Nephron progenitor cell (in vitro differentiated cells): ENCODE results near the gene AHCTF1.
"Not testable (repeated sequence)": the region's sequence is repeated elsewhere in the genome, so short reads cannot be mapped to it uniquely, and the experiment has no call there.

Experiments used
- DNase-seq: peaks from one replicate; pipeline ENCODE4 v3.0.0; 2021
- H3K27ac Mint-ChIP-seq: 2 replicates; pipeline ENCODE4 v1.8.0; 2021; ENCODE audit warnings: mild to moderate bottlenecking, moderate library complexity, mixed read lengths
- H3K27me3 Mint-ChIP-seq: 2 replicates; pipeline ENCODE4 v1.8.0; 2021; ENCODE audit warnings: mild to moderate bottlenecking, low read depth, mixed read lengths; ENCODE audit not compliant: poor library complexity
- H3K36me3 Mint-ChIP-seq: 2 replicates; pipeline ENCODE4 v1.8.0; 2021; ENCODE audit warnings: low read depth, mixed read lengths
- H3K4me1 Mint-ChIP-seq: 2 replicates; pipeline ENCODE4 v1.8.0; 2021; ENCODE audit warnings: mixed read lengths
- H3K4me3 Mint-ChIP-seq: 2 replicates; pipeline ENCODE4 v1.8.0; 2021; ENCODE audit warnings: mild to moderate bottlenecking, moderate library complexity, mixed read lengths
- H3K9me3 Mint-ChIP-seq: 2 replicates; pipeline ENCODE4 v1.8.0; 2021; ENCODE audit warnings: mild to moderate bottlenecking, moderate library complexity, mixed read lengths
- TF ChIP-seq, protein P1 (sequence below): fragments of 200-600 bp; sonication (generic); IDR thresholded peaks from 2 replicates; pipeline ENCODE4 v1.5.0; 2021; ENCODE audit warnings: antibody characterized with exemption

AHCTF1 gene

DNA sequence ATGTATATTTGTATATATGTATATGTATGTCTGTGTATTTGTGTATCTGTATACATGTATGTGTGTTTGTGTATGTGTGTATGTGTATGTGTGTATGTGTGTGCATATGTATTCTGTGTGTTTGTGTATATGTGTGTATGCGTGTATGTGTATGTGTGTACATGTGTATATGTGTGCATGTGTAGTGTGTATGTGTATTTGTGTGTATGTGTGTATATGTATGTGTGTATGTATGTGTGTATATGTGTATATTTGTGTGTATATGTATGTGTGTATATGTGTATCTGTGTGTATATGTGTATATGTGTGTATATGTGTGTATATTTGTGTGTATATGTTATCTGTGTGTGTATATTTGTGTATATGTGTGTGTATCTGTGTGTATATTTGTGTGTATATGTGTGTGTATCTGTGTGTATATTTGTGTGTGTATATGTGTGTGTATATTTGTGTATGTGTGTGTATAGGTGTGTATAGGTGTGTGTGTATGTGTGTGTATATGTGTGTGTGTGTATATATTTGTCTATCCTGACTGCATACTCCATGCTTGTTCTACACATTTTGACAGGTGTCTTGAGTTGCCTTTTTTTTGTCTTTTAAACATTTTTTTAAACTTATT lies 106.1 kb downstream of the AHCTF1 start:
- TF ChIP-seq, protein P1, sequence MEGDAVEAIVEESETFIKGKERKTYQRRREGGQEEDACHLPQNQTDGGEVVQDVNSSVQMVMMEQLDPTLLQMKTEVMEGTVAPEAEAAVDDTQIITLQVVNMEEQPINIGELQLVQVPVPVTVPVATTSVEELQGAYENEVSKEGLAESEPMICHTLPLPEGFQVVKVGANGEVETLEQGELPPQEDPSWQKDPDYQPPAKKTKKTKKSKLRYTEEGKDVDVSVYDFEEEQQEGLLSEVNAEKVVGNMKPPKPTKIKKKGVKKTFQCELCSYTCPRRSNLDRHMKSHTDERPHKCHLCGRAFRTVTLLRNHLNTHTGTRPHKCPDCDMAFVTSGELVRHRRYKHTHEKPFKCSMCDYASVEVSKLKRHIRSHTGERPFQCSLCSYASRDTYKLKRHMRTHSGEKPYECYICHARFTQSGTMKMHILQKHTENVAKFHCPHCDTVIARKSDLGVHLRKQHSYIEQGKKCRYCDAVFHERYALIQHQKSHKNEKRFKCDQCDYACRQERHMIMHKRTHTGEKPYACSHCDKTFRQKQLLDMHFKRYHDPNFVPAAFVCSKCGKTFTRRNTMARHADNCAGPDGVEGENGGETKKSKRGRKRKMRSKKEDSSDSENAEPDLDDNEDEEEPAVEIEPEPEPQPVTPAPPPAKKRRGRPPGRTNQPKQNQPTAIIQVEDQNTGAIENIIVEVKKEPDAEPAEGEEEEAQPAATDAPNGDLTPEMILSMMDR: no peak
- peaks cover 28% of the 10 kb centered on the region for H3K9me3 Mint-ChIP-seq

DNA sequence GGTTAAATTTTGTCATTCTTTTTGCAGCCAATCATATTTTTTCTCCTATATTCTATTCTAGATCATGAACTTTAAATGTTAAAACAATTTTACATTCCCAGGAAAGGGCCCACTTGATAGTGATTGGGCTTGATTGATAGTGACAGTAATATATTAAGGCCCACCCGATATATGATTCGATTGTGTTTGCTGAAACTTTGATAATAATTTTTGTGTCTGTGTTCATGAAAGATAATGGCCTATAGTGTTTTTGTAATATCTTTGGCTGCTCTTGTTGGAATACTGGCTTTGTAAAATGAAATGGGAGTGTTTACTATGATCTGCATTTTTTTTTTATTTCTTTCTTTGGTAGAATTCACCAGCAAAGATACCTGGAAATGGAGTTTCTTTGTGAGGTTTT lies 107.2 kb downstream of the AHCTF1 start:
- H3K36me3 Mint-ChIP-seq: peaks cover 7% of the 10 kb centered on the region
- H3K4me3 Mint-ChIP-seq: no peak overlapping the region
- peaks cover 20% of the 10 kb centered on the region for H3K9me3 Mint-ChIP-seq
- DNase-seq: no peak
- H3K27ac Mint-ChIP-seq: no peak overlapping the region
- no peaks in the 10 kb centered on the region for H3K4me1 Mint-ChIP-seq
- TF ChIP-seq, protein P1: no peak
- peaks cover 9% of the 10 kb centered on the region for H3K27me3 Mint-ChIP-seq

More for the DNA sequence above, 106.1 kb downstream of the AHCTF1 start:
- Mint-ChIP-seq H3K36me3 (peaks cover 7% of the 10 kb centered on the region), H3K4me3 (no peak overlapping the region), H3K27ac (no peak overlapping the region), H3K4me1 (no peaks in the 10 kb centered on the region), H3K27me3 (peaks cover 13% of the 10 kb centered on the region)
- DNase-seq: no peak

DNA sequence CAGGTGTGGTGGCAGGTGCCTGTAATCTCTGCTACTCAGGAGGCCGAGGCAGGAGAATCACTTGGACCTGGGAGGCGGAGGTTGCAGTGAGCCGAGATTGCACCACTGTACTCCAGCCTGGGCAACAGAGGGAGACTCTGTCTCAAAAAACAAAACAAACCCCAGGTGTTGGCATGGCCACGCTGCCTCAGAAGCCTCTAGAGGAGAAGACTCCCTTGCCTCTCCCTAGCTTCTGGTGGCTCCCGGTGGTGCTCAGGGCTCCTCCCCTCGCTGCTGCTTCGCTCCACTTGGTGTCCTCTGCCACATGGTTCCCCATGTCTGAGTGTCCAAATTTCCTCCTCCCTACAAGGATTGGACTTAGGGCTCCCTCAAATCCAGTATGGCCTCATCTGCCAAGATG lies 109.6 kb downstream of the AHCTF1 start:
- H3K27me3 Mint-ChIP-seq, H3K4me3 Mint-ChIP-seq, H3K9me3 Mint-ChIP-seq, H3K27ac Mint-ChIP-seq, DNase-seq, H3K36me3 Mint-ChIP-seq, H3K4me1 Mint-ChIP-seq: not testable (repeated sequence)

DNA sequence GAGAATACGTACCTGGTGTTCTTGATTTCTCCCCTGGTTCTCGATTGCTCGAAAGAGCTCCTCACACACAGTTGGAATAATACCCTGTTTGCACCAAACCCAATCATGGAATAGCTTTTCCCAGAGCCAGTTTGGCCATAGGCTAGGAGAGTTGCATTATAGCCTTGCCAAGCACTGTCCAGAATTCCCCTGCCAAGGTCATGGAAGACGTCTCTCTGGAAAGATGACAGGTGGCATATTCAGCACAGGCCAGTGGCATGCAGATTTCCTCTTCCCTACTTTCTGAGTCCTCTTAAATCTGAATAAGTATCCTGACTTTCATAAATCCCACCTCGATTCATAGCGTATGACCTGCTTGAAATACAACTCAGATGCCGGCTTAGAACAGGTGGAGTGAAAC lies 111.1 kb downstream of the AHCTF1 start:
- Mint-ChIP-seq H3K9me3 (peaks cover 14% of the 10 kb centered on the region), H3K36me3 (no peaks in the 10 kb centered on the region), H3K4me1 (no peaks in the 10 kb centered on the region), H3K27ac (no peak overlapping the region), H3K4me3 (no peak overlapping the region), H3K27me3 (peaks cover 9% of the 10 kb centered on the region)
- TF ChIP-seq, protein P1: no peak
- no peak for DNase-seq

DNA sequence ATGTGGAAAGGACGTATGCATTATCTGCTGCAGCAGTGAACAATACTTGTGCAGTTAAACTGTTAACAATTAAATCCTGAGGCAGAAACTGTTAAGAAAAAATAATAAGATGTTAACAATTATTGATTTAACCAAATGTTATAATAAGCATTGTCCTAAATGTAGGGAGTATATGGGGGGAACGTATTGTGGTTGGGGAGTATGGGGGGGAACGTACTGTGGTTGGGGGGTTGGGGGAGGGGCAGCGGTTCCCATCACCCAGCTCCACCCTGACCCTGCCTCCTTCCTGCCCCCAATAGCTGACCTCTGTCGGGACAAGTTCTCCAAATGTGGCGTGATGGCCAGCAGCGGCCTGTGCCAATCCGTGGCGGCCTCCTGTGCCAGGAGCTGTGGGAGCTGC lies 114.0 kb downstream of the AHCTF1 start:
- H3K27ac Mint-ChIP-seq, DNase-seq, H3K4me3 Mint-ChIP-seq, H3K36me3 Mint-ChIP-seq, H3K4me1 Mint-ChIP-seq: not testable (repeated sequence)
- Mint-ChIP-seq H3K27me3 (peaks cover 10% of the 10 kb centered on the region), H3K9me3 (peaks cover 14% of the 10 kb centered on the region)

DNA sequence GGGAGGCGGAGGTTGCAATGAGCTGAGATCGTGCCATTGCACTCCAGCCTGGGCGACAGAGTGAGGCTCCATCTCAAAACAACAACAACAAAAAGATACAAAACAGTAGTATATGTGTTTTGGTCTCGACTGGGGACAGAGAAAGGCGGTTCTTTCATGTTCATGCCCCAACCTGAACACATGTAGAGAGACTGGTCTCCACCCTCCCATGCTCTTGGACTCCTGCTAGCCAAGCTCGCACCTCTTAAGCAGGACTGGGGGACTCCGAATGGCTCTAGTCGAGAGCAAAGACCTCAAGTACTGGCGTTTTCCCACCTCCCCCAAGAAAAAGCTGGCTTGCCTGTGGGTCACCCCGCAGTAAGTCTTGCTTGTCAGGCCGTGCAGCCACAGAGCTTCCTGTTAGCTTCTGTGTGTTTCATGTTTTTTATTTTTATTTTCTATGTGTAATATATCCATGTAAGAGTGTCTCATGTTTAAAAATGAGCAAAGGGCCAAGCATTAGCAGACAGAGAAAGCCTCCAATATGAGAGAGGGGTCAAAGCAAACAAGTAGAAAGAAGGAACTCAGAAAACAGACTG lies 116.0 kb downstream of the AHCTF1 start:
- Mint-ChIP-seq H3K36me3 (no peaks in the 10 kb centered on the region), H3K4me3 (no peak overlapping the region), H3K9me3 (peaks cover 14% of the 10 kb centered on the region), H3K27me3 (peaks cover 7% of the 10 kb centered on the region), H3K4me1 (no peaks in the 10 kb centered on the region), H3K27ac (no peak overlapping the region)
- TF ChIP-seq, protein P1: no peak
- DNase-seq: no peak

DNA sequence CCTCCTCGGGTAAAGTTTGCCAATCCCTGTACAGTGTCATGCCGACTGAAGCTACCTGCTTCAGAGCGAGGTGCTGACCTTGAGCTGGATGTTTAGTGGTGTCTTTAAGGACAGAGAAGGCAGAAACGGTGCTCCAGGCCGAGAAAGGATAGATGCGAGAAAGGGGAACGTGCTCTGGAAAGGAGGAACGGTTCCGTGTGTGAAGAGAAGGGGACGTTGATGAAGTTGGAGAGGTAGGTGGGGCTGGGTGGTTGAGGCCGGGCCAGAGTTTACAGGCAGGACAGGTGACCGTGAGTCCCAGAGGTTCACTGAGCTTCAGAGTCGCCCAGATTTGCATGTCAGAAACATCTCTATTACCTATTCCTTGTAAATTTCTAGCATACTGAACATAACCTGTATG lies 116.9 kb downstream of the AHCTF1 start:
- H3K27ac Mint-ChIP-seq: no peak overlapping the region
- H3K27me3 Mint-ChIP-seq: peaks cover 7% of the 10 kb centered on the region
- H3K36me3 Mint-ChIP-seq: no peaks in the 10 kb centered on the region
- no peak overlapping the region for H3K4me3 Mint-ChIP-seq
- H3K4me1 Mint-ChIP-seq: no peaks in the 10 kb centered on the region
- TF ChIP-seq, protein P1: no peak
- peaks cover 16% of the 10 kb centered on the region for H3K9me3 Mint-ChIP-seq
- DNase-seq: no peak

DNA sequence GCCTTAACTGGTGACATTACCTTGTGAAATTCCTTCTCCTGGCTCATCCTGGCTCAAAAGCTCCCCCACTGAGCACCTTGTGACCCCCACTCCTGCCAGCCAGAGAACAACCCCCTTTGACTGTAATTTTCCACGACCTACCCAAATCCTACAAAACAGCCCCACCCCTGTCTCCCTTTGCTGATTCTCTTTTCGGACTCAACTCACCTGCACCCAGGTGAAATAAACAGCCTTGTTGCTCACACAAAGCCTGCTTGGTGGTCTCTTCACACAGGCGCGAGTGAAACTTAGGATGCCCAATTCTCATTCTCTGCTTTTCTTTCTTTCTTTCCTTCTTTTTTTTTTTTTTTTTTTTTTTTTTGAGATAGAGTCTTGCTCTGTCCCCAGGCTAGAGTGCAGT lies 118.4 kb downstream of the AHCTF1 start:
- H3K9me3 Mint-ChIP-seq: peaks cover 18% of the 10 kb centered on the region
- H3K27ac Mint-ChIP-seq, H3K36me3 Mint-ChIP-seq, H3K4me3 Mint-ChIP-seq, H3K4me1 Mint-ChIP-seq, DNase-seq: not testable (repeated sequence)
- H3K27me3 Mint-ChIP-seq: peaks cover 10% of the 10 kb centered on the region
